IMR-90 (cell line): ENCODE results near the gene CC2D1A. TPM values are rescaled to one million over a fixed set of nuclear protein-coding genes. Genes with fewer than 3 reads are reported as not detected.

Experiments
- ATAC-seq: fragments of 200-7000 bp; cut with Tn5 transposase; 2 replicates; pipeline ENCODE4 v1.9.1; 2020; ENCODE audit warnings: low read depth, mild to moderate bottlenecking, moderate library complexity
- BruUV-seq: library from RNA; stranded (reverse); fragments of 400-500 nt; replicated peaks from 2 replicates; lab custom pipeline; 2021; lab: Mats Ljungman, UMichigan
- CTCF ChIA-PET: fragments of 300-600 bp; formaldehyde crosslinking; extraction: SDS; loops from one replicate; lab custom pipeline; 2021; ENCODE audit warnings: antibody characterized with exemption; lab: Yijun Ruan, JAX
- POLR2A ChIA-PET: fragments of 300-600 bp; sonication (Branson Sonifier 250); formaldehyde crosslinking; loops from one replicate; lab custom pipeline; 2022; ENCODE audit warnings: antibody characterized with exemption; ENCODE audit not compliant: unreplicated experiment; lab: Charles Lee
- DNase-seq: peaks from one replicate; pipeline ENCODE4 v3.0.0; 2013
- H2AFZ ChIP-seq: replicated peaks from 2 replicates; pipeline ENCODE3; 2013; ENCODE audit warnings: low read length, mild to moderate bottlenecking; ENCODE audit not compliant: poor library complexity
- H2AK5ac ChIP-seq: 2 replicates; pipeline ENCODE4 v1.6.1; 2013; ENCODE audit warnings: low read depth, low read length, inconsistent platforms
- H2AK9ac ChIP-seq: replicated peaks from 2 replicates; pipeline ENCODE3; 2013; ENCODE audit warnings: mild to moderate bottlenecking, low read depth, low read length, moderate library complexity; ENCODE audit not compliant: poor library complexity
- H2BK120ac ChIP-seq: 2 replicates; pipeline ENCODE4 v1.6.1; 2013; ENCODE audit warnings: low read depth, low read length, inconsistent platforms
- H2BK15ac ChIP-seq: 3 replicates; pipeline ENCODE4 v1.6.1; 2013; ENCODE audit warnings: low read depth, low read length, inconsistent platforms
- H2BK20ac ChIP-seq: 2 replicates; pipeline ENCODE4 v1.6.1; 2013; ENCODE audit warnings: low read depth, mild to moderate bottlenecking, inconsistent platforms, low read length, moderate library complexity
- H2BK5ac ChIP-seq: 2 replicates; pipeline ENCODE4 v1.6.1; 2013; ENCODE audit warnings: mild to moderate bottlenecking, low read depth, low read length, inconsistent platforms; ENCODE audit not compliant: poor library complexity, severe bottlenecking
- H3K14ac ChIP-seq: replicated peaks from 2 replicates; pipeline ENCODE4 v1.6.1; 2013; ENCODE audit warnings: low read depth, low read length, inconsistent platforms
- H3K18ac ChIP-seq: 2 replicates; pipeline ENCODE4 v1.6.1; 2013; ENCODE audit warnings: low read depth, low read length, control low read depth
- H3K23ac ChIP-seq: 2 replicates; pipeline ENCODE4 v1.6.1; 2013; ENCODE audit warnings: low read depth, low read length, inconsistent platforms
- H3K27ac ChIP-seq: 2 replicates; pipeline ENCODE4 v1.5.1; 2013; ENCODE audit warnings: mild to moderate bottlenecking, control low read depth, low read length; ENCODE audit not compliant: insufficient read depth
- H3K27me3 ChIP-seq: 2 replicates; pipeline ENCODE4 v1.6.1; 2013; ENCODE audit warnings: low read length; ENCODE audit not compliant: control insufficient read depth, insufficient read depth
- H3K36me3 ChIP-seq: 2 replicates; pipeline ENCODE4 v1.6.1; 2013; ENCODE audit warnings: low read length, mixed read lengths; ENCODE audit not compliant: control insufficient read depth, insufficient read depth
- H3K4ac ChIP-seq: 2 replicates; pipeline ENCODE4 v1.6.1; 2013; ENCODE audit warnings: low read depth, low read length, inconsistent platforms
- H3K4me1 ChIP-seq: 2 replicates; pipeline ENCODE4 v1.6.1; 2013; ENCODE audit warnings: low read length, mixed read lengths; ENCODE audit not compliant: control insufficient read depth, insufficient read depth
- H3K4me2 ChIP-seq: 2 replicates; pipeline ENCODE4 v1.6.1; 2013; ENCODE audit warnings: low read depth, mild to moderate bottlenecking, control low read depth, low read length, moderate library complexity
- H3K4me3 ChIP-seq: 2 replicates; pipeline ENCODE4 v1.5.1; 2013; ENCODE audit warnings: low read depth, mild to moderate bottlenecking, control low read depth, low read length, moderate library complexity; ENCODE audit not compliant: insufficient read depth
- H3K56ac ChIP-seq: 2 replicates; pipeline ENCODE4 v1.6.1; 2013; ENCODE audit warnings: low read length, inconsistent platforms; ENCODE audit not compliant: insufficient read depth; ENCODE audit errors: extremely low read depth
- H3K79me1 ChIP-seq, 2 experiments: 2 replicates each; pipeline ENCODE4 v1.6.1; 2013; ENCODE audit warnings: low read length in 2 of 2, inconsistent platforms in 1 of 2, low read depth in 1 of 2
- H3K9ac ChIP-seq: 2 replicates; pipeline ENCODE4 v1.6.1; 2013; ENCODE audit warnings: low read depth, low read length, control low read depth
- H3K9me1 ChIP-seq: 2 replicates; pipeline ENCODE4 v1.6.1; 2013; ENCODE audit warnings: low read length, inconsistent platforms; ENCODE audit not compliant: insufficient read depth
- H3K9me3 ChIP-seq: 2 replicates; pipeline ENCODE4 v1.6.1; 2013; ENCODE audit warnings: low read length; ENCODE audit not compliant: control insufficient read depth, insufficient read depth
- H4K20me1 ChIP-seq: 2 replicates; pipeline ENCODE4 v1.6.1; 2013; ENCODE audit warnings: low read length, inconsistent platforms; ENCODE audit not compliant: insufficient read depth
- H4K5ac ChIP-seq: 2 replicates; pipeline ENCODE4 v1.6.1; 2013; ENCODE audit warnings: mild to moderate bottlenecking, low read depth, low read length, control low read depth
- H4K8ac ChIP-seq, 2 experiments: 2 replicates each; pipeline ENCODE4 v1.6.1; 2013; ENCODE audit warnings: low read depth in 2 of 2, low read length in 2 of 2, control low read depth in 1 of 2, inconsistent platforms in 1 of 2
- H4K91ac ChIP-seq: 2 replicates; pipeline ENCODE4 v1.6.1; 2013; ENCODE audit warnings: low read depth, low read length, inconsistent platforms; ENCODE audit not compliant: insufficient read depth
- BHLHE40 ChIP-seq: fragments of 150-350 bp; IDR thresholded peaks from 2 replicates; pipeline ENCODE4 v1.6.1; 2016; ENCODE audit warnings: mild to moderate bottlenecking, low read depth, low read length
- CEBPB ChIP-seq: IDR thresholded peaks from 2 replicates; pipeline ENCODE4 v1.6.1; 2012; ENCODE audit warnings: low read depth, low read length, improper control_type of control experiment
- CHD1 ChIP-seq: IDR thresholded peaks from 2 replicates; pipeline ENCODE4 v1.6.1; 2012; ENCODE audit warnings: low read depth, low read length, improper control_type of control experiment
- ELK1 ChIP-seq: fragments of 150-350 bp; IDR thresholded peaks from 2 replicates; pipeline ENCODE4 v1.6.1; 2016; ENCODE audit warnings: low read depth, mild to moderate bottlenecking, low read length, moderate library complexity, borderline replicate concordance
- MAFK ChIP-seq: IDR thresholded peaks from 2 replicates; pipeline ENCODE4 v1.6.1; 2012; ENCODE audit warnings: low read depth, low read length, improper control_type of control experiment
- MAZ ChIP-seq: IDR thresholded peaks from 2 replicates; pipeline ENCODE4 v1.6.1; 2012; ENCODE audit warnings: low read depth, mild to moderate bottlenecking, low read length, improper control_type of control experiment, moderate library complexity, borderline replicate concordance
- MXI1 ChIP-seq: IDR thresholded peaks from 2 replicates; pipeline ENCODE4 v1.6.1; 2012; ENCODE audit warnings: low read depth, mild to moderate bottlenecking, low read length, moderate library complexity, borderline replicate concordance
- NFE2L2 ChIP-seq: fragments of 150-350 bp; IDR thresholded peaks from 2 replicates; pipeline ENCODE4 v1.6.1; 2016; ENCODE audit warnings: low read depth, mild to moderate bottlenecking, low read length
- POLR2A ChIP-seq: IDR thresholded peaks from 2 replicates; pipeline ENCODE4 v1.6.1; 2012; ENCODE audit warnings: mild to moderate bottlenecking, low read depth, low read length
- RAD21 ChIP-seq: IDR thresholded peaks from 2 replicates; pipeline ENCODE4 v1.6.1; 2012; ENCODE audit warnings: low read length, improper control_type of control experiment
- RCOR1 ChIP-seq: IDR thresholded peaks from 2 replicates; pipeline ENCODE4 v1.6.1; 2012; ENCODE audit warnings: mild to moderate bottlenecking, low read length, improper control_type of control experiment; ENCODE audit not compliant: insufficient replicate concordance
- RFX5 ChIP-seq: IDR thresholded peaks from 2 replicates; pipeline ENCODE4 v1.8.0; 2012; ENCODE audit warnings: low read depth, mild to moderate bottlenecking, low read length, moderate library complexity
- SMC3 ChIP-seq: fragments of 150-350 bp; IDR thresholded peaks from 2 replicates; pipeline ENCODE4 v1.6.1; 2016; ENCODE audit warnings: low read depth, mild to moderate bottlenecking, antibody characterized with exemption, low read length, moderate library complexity
- USF2 ChIP-seq: fragments of 150-350 bp; IDR thresholded peaks from 2 replicates; pipeline ENCODE4 v1.6.1; 2017; ENCODE audit warnings: mild to moderate bottlenecking, antibody characterized with exemption, low read length, low read depth
- WGBS, 2 experiments: methylation state at CpG; one replicate each; pipeline versions ENCODE4 v1.1.5 to v1.1.7; 2013; ENCODE audit warnings: missing lambda C conversion rate in 2 of 2; ENCODE audit not compliant: insufficient read length in 1 of 2; ENCODE audit errors: extremely low coverage in 2 of 2; 5-methylcytosine and 5-hydroxymethylcytosine counted together
- dilution Hi-C: fragments of 300-500 bp; cut with HindIII; formaldehyde crosslinking; loops from one replicate; pipeline ENCODE4 v1.14.3; 2018; ENCODE audit warnings: low sequenced_read_pairs; ENCODE audit not compliant: unreplicated experiment
- in situ Hi-C: fragments of 300-500 bp; cut with MboI; formaldehyde crosslinking; loops from 3 replicates; pipeline ENCODE4 v1.14.3; 2019; ENCODE audit warnings: low sequenced_read_pairs, inconsistent platforms, mixed read lengths
- intact Hi-C: fragments of 100-400 bp; cut with micrococcal nuclease; formaldehyde crosslinking; loops from 2 replicates; pipeline ENCODE4 v1.10.0; 2022
- polyA plus RNA-seq, 3 experiments: library from polyadenylated mRNA; depleted of rRNA; stranded (reverse); fragments of >200 nt; gene quantifications; 2 replicates each; pipeline ENCODE4 v1.2.3, GENCODE V29; 2012; ENCODE audit warnings: low replicate concordance in 1 of 3
- total RNA-seq: library from RNA; depleted of rRNA; stranded (reverse); fragments of >200 nt; gene quantifications from 2 replicates; pipeline ENCODE4 v1.2.3, GENCODE V29; 2012
- TF ChIP-seq, protein P1 (sequence below): conservative IDR thresholded peaks from 2 replicates; pipeline ENCODE4 v1.5.1; 2012; ENCODE audit warnings: mild to moderate bottlenecking, low read depth, low read length, improper control_type of control experiment

CC2D1A gene
- total and polyA plus RNA-seq, 2 of the 4 experiments (the other 2 are of a cell fraction): 4.1 to 14.7 TPM

DNA sequence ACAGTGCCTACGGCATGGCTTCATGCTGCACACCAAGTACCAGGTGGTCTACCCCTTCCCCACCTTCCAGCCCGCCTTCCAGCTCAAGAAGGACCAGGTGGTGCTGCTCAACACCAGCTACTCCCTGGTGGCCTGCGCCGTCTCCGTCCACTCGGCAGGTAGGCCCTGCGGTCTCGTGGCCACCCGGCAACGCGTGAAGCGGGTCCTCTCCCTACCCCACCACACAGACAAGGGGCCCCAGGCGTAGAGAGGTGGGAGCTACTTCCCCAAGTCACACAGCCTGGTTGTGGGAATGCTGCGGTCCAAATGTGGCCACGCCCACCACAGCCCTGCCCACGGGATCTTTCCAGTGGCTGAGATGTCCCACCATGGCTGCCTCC, 50.4 kb downstream of the CC2D1A start:
- H3K4me1 ChIP-seq: peaks cover 3% of the 10 kb centered on the region; the same call in 1 of the 2 replicates
- no peak overlapping the region for H2BK120ac ChIP-seq
- H2BK20ac ChIP-seq: no peak overlapping the region
- H4K20me1 ChIP-seq: peaks cover 12% of the 10 kb centered on the region
- no peak overlapping the region for H3K23ac ChIP-seq
- ChIA-PET POLR2A (no interaction called here), CTCF (no interaction called here)
- no peak for TF ChIP-seq MAZ
- TF ChIP-seq SMC3: no peak
- TF ChIP-seq CEBPB: no peak
- TF ChIP-seq, protein P1, sequence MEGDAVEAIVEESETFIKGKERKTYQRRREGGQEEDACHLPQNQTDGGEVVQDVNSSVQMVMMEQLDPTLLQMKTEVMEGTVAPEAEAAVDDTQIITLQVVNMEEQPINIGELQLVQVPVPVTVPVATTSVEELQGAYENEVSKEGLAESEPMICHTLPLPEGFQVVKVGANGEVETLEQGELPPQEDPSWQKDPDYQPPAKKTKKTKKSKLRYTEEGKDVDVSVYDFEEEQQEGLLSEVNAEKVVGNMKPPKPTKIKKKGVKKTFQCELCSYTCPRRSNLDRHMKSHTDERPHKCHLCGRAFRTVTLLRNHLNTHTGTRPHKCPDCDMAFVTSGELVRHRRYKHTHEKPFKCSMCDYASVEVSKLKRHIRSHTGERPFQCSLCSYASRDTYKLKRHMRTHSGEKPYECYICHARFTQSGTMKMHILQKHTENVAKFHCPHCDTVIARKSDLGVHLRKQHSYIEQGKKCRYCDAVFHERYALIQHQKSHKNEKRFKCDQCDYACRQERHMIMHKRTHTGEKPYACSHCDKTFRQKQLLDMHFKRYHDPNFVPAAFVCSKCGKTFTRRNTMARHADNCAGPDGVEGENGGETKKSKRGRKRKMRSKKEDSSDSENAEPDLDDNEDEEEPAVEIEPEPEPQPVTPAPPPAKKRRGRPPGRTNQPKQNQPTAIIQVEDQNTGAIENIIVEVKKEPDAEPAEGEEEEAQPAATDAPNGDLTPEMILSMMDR: no peak
- no peak for TF ChIP-seq MXI1
- TF ChIP-seq POLR2A: no peak
- no peak for TF ChIP-seq CHD1
- no peak for TF ChIP-seq NFE2L2
- no peak for TF ChIP-seq RAD21
- TF ChIP-seq BHLHE40: no peak
- no peak for TF ChIP-seq USF2
- TF ChIP-seq RFX5: no peak
- no peak for TF ChIP-seq ELK1
- TF ChIP-seq MAFK: no peak
- no peak for TF ChIP-seq RCOR1
- no peak overlapping the region for H4K5ac ChIP-seq
- in situ Hi-C loops (no loop called here), intact Hi-C loops (no loop called here), dilution Hi-C loops (no loop called here)
- H3K56ac ChIP-seq: no peak overlapping the region
- WGBS, 2 experiments: 94% methylated on average over 3 of the region's 16 CpGs; no CpG with 5 or more reads in 1 of the 2 experiments
- no peak overlapping the region for H2AK9ac ChIP-seq
- no peak overlapping the region for H2BK5ac ChIP-seq
- DNase-seq (no peak), ATAC-seq (no peak)
- no peak overlapping the region for H3K4me2 ChIP-seq
- no peak overlapping the region for H3K27ac ChIP-seq
- H3K27me3 ChIP-seq: no peaks in the 10 kb centered on the region
- no peak overlapping the region for H3K4me3 ChIP-seq
- no peak overlapping the region for H2AFZ ChIP-seq
- H3K9me3 ChIP-seq: no peaks in the 10 kb centered on the region
- no peak overlapping the region for H2AK5ac ChIP-seq
- no TSS peak for BruUV-seq
- peaks cover 50% of the 10 kb centered on the region for H3K36me3 ChIP-seq
- H4K91ac ChIP-seq: no peak overlapping the region
- no peak overlapping the region for H3K18ac ChIP-seq
- peaks cover 13 to 39% of the 10 kb centered on the region in 2 experiments for H3K79me1 ChIP-seq
- no peak overlapping the region for H3K4ac ChIP-seq
- no peak overlapping the region for H3K14ac ChIP-seq
- no peak overlapping the region for H2BK15ac ChIP-seq
- H3K9ac ChIP-seq: no peak overlapping the region
- 0 out of 2 replicates have a peak, but pooled peaks cover 4% of the 10 kb centered on the region for H3K9me1 ChIP-seq
- no peak overlapping the region for H4K8ac ChIP-seq
